HCT116 (cell line): Measurements from ENCODE around the gene METTL25B. TPM values are rescaled to one million over a fixed set of nuclear protein-coding genes. Genes with fewer than 3 reads are reported as not detected.

Experiments
- ATAC-seq: fragments of 200-7000 bp; cut with Tn5 transposase; 2 replicates; pipeline ENCODE4 v1.9.1; 2020; ENCODE audit warnings: mild to moderate bottlenecking, moderate library complexity
- BruUV-seq: library from RNA; stranded (reverse); fragments of 400-500 nt; replicated peaks from 2 replicates; lab custom pipeline; 2021; lab: Mats Ljungman, UMichigan
- CTCF ChIA-PET: fragments of 300-600 bp; sonication (Branson Sonifier 250); formaldehyde crosslinking; loops from one replicate; lab custom pipeline; 2021; ENCODE audit warnings: antibody characterized with exemption; lab: Charles Lee
- POLR2A ChIA-PET: fragments of 300-600, 350-600 bp; sonication (Branson Sonifier 250); formaldehyde crosslinking; loops from one replicate; lab custom pipeline; 2021; ENCODE audit warnings: antibody characterized with exemption; lab: Charles Lee
- RAD21 ChIA-PET, 2 experiments: fragments of 300-600 bp; sonication (Branson Sonifier 250); formaldehyde crosslinking; loops; one replicate each; lab custom pipeline; 2023; ENCODE audit warnings: low total read pairs in 2 of 2; ENCODE audit not compliant: uncharacterized antibody in 2 of 2, unreplicated experiment in 2 of 2, low non-redundant PET in 1 of 2; lab: Charles Lee
- DNase-seq: peaks from one replicate; pipeline ENCODE4 v3.0.0-alpha.2; 2010; ENCODE audit warnings: low read depth, low spot score
- H2AFZ ChIP-seq: fragments of 200-600 bp; shearing (Covaris generic), sonication (generic); 2 replicates; pipeline ENCODE4 v1.6.1; 2017; ENCODE audit warnings: low read depth, mixed run types, mixed read lengths, antibody characterized with exemption, low read length; ENCODE audit not compliant: poor library complexity, severe bottlenecking
- H3K27ac ChIP-seq: 2 replicates; pipeline ENCODE4 v1.5.1; 2012; ENCODE audit warnings: low read depth, low read length
- H3K27me3 ChIP-seq: fragments of 200-600 bp; sonication (generic); 2 replicates; pipeline ENCODE4 v1.6.1; 2016; ENCODE audit warnings: mixed run types, low read length, mixed read lengths; ENCODE audit not compliant: insufficient read depth
- H3K36me3 ChIP-seq, 2 experiments: fragments of 200-500 bp in 1 of 2; fragments of 200-600 bp in 1 of 2; sonication (Bioruptor generic) in 1 of 2; sonication (generic) in 1 of 2; 2 replicates each; pipeline versions ENCODE4 v1.5.1 to v1.6.1; 2014 to 2016; ENCODE audit warnings: low read length in 2 of 2, inconsistent platforms in 1 of 2, mixed read lengths in 1 of 2, mixed run types in 1 of 2; ENCODE audit not compliant: insufficient read depth in 2 of 2, control insufficient read depth in 1 of 2
- H3K4me1 ChIP-seq, 2 experiments: fragments of 200-600 bp in 1 of 2; sonication (generic) in 1 of 2; 2 replicates each; pipeline versions ENCODE4 v1.5.1 to v1.6.1; 2012 to 2017; ENCODE audit warnings: low read length in 2 of 2, inconsistent platforms in 1 of 2, mild to moderate bottlenecking in 1 of 2, mixed read lengths in 1 of 2, mixed run types in 1 of 2, moderate library complexity in 1 of 2; ENCODE audit not compliant: insufficient read depth in 2 of 2, control insufficient read depth in 1 of 2
- H3K4me2 ChIP-seq: fragments of 200-600 bp; sonication (generic); 2 replicates; pipeline ENCODE4 v1.6.1; 2017; ENCODE audit warnings: mixed run types, low read length, mixed read lengths
- H3K4me3 ChIP-seq, 2 experiments: fragments of 200-600 bp in 1 of 2; sonication (generic) in 1 of 2; replicated peaks in 1 of 2; 2 replicates each; pipeline ENCODE4 v1.5.1; 2011 to 2016; ENCODE audit warnings: low read length in 2 of 2, control low read depth in 1 of 2, low read depth in 1 of 2, mild to moderate bottlenecking in 1 of 2, mixed read lengths in 1 of 2, mixed run types in 1 of 2
- H3K79me2 ChIP-seq: fragments of 200-600 bp; sonication (generic); 2 replicates; pipeline ENCODE4 v1.6.1; 2017; ENCODE audit warnings: mild to moderate bottlenecking, mixed run types, low read length, moderate library complexity, mixed read lengths; ENCODE audit not compliant: insufficient read depth
- H3K9ac ChIP-seq: fragments of 200-600 bp; sonication (generic); 2 replicates; pipeline ENCODE4 v1.6.1; 2016; ENCODE audit warnings: low read length, mixed read lengths
- H3K9me2 ChIP-seq: fragments of 200-600 bp; sonication (generic), shearing (Covaris generic); 2 replicates; pipeline ENCODE4 v1.6.1; 2017; ENCODE audit warnings: mixed run types, mild to moderate bottlenecking, moderate library complexity; ENCODE audit not compliant: insufficient read depth
- H3K9me3 ChIP-seq, 2 experiments: fragments of 200-500 bp in 1 of 2; fragments of 200-600 bp in 1 of 2; sonication (Bioruptor generic) in 1 of 2; sonication (generic) in 1 of 2; 2 replicates each; pipeline ENCODE4 v1.6.1; 2014 to 2017; ENCODE audit warnings: low read length in 2 of 2, mixed read lengths in 2 of 2, inconsistent platforms in 1 of 2, low read depth in 1 of 2, mild to moderate bottlenecking in 1 of 2, mixed run types in 1 of 2, moderate library complexity in 1 of 2; ENCODE audit not compliant: control insufficient read depth in 1 of 2, insufficient read depth in 1 of 2
- H4K20me1 ChIP-seq: fragments of 200-600 bp; sonication (generic), shearing (Covaris generic); 2 replicates; pipeline ENCODE4 v1.6.1; 2017; ENCODE audit warnings: mixed run types, mild to moderate bottlenecking, moderate library complexity; ENCODE audit not compliant: insufficient read depth
- CTCF ChIP-seq, 3 experiments: fragments of 200-600 bp in 1 of 3; sonication (generic) in 1 of 3; IDR thresholded peaks in 2 of 3; conservative IDR thresholded peaks in 1 of 3; 2 replicates each; pipeline ENCODE4 v1.5.1; 2012 to 2017; ENCODE audit warnings: low read depth in 2 of 3, low read length in 2 of 3, antibody characterized with exemption in 1 of 3, borderline replicate concordance in 1 of 3, control low read depth in 1 of 3, mild to moderate bottlenecking in 1 of 3, mixed read lengths in 1 of 3, mixed run types in 1 of 3, moderate library complexity in 1 of 3; ENCODE audit not compliant: insufficient read depth in 1 of 3
- EGR1 ChIP-seq: IDR thresholded peaks from 2 replicates; pipeline ENCODE4 v1.6.1; 2012; ENCODE audit warnings: low read depth
- FOSL1 ChIP-seq: IDR thresholded peaks from 2 replicates; pipeline ENCODE4 v1.6.1; 2012; ENCODE audit warnings: low read depth
- SP1 ChIP-seq: IDR thresholded peaks from 2 replicates; pipeline ENCODE4 v1.6.1; 2012; ENCODE audit warnings: low read depth
- SRF ChIP-seq: IDR thresholded peaks from 2 replicates; pipeline ENCODE4 v1.6.1; 2012; ENCODE audit warnings: low read depth
- TCF7L2 ChIP-seq: IDR thresholded peaks from 2 replicates; pipeline ENCODE4 v1.7.0; 2011; ENCODE audit warnings: borderline replicate concordance, inconsistent platforms; ENCODE audit not compliant: insufficient read depth, insufficient read length; ENCODE audit errors: extremely low read depth
- YY1 ChIP-seq: IDR thresholded peaks from 2 replicates; pipeline ENCODE4 v1.6.1; 2011; ENCODE audit warnings: low read length, low read depth, moderate library complexity, mild to moderate bottlenecking; ENCODE audit not compliant: insufficient replicate concordance; ENCODE audit errors: extremely low read depth
- ZNF274 ChIP-seq: fragments of 200-500 bp; sonication (Bioruptor generic); IDR thresholded peaks from 2 replicates; pipeline ENCODE4 v1.6.1; 2014; ENCODE audit warnings: mild to moderate bottlenecking, low read depth, low read length, inconsistent platforms
- intact Hi-C: fragments of 100-400 bp; cut with micrococcal nuclease; formaldehyde crosslinking; loops from 2 replicates; pipeline ENCODE4 v1.10.0; 2022
- total RNA-seq: library from RNA; stranded (reverse); gene quantifications from one replicate; pipeline ENCODE4 v1.2.1, GENCODE V29; 2021; ENCODE audit not compliant: unreplicated experiment

The METTL25B gene
- total RNA-seq, 1 experiment from 2014 or later: 36.5 TPM

GRCh38 chr1:156776942-156777341 is 48.7 kb downstream of the METTL25B start:
- H3K36me3 ChIP-seq: peaks cover 6 to 7% of the 10 kb centered on the region in 2 experiments; a peak in 2 of 4 replicates
- ATAC-seq (no peak), DNase-seq (no peak)
- no peaks in the 10 kb centered on the region for H3K27me3 ChIP-seq
- no peak overlapping the region for H3K4me3 ChIP-seq
- intact Hi-C loops: no loop called here
- ChIA-PET CTCF (interaction anchor here (1.2 kb wide), 1 partner anchor 51 kb away, joined by 3 read pairs; no protein-coding TSS in a partner anchor), POLR2A (interaction anchor here (1.1 kb wide), 1 partner anchor 10 kb away, joined by 3 read pairs; the partner anchor contains the start of gene PRCC), RAD21 (no interaction called here)
- no peaks in the 10 kb centered on the region for H3K9me2 ChIP-seq
- no peak overlapping the region for H2AFZ ChIP-seq
- peaks cover 0 to 7% of the 10 kb centered on the region in 2 experiments; a peak in 1 of 4 replicates for H3K4me1 ChIP-seq
- H3K9me3 ChIP-seq: no peaks in the 10 kb centered on the region
- no peak overlapping the region for H3K9ac ChIP-seq
- H3K79me2 ChIP-seq: peaks cover 95% of the 10 kb centered on the region
- no peak overlapping the region for H3K27ac ChIP-seq
- TF ChIP-seq TCF7L2: no peak
- TF ChIP-seq ZNF274: no peak
- no peak for TF ChIP-seq YY1
- no peak for TF ChIP-seq SRF
- no peak for TF ChIP-seq CTCF (IDR thresholded peaks at IDR 0.05 in 2 of 3, conservative IDR thresholded peaks at IDR 0.05 in 1 of 3; ENCODE audit: borderline replicate concordance in 1 of 3, insufficient read depth in 1 of 3, low read depth in 2 of 3, low read length in 2 of 3)
- TF ChIP-seq EGR1: no peak
- TF ChIP-seq SP1: no peak
- TF ChIP-seq FOSL1: no peak
- H3K4me2 ChIP-seq: no peak overlapping the region
- H4K20me1 ChIP-seq: no peaks in the 10 kb centered on the region
- BruUV-seq: no TSS peak
